Activated CD8-positive, alpha-beta T cell treated with anti-CD3 and anti-CD28 coated beads for 36 hours (primary cell): Measurements from ENCODE around the gene NRXN3. TPM values are rescaled to one million over a fixed set of nuclear protein-coding genes. Genes with fewer than 3 reads are reported as not detected.

Experiments used
- ATAC-seq: fragments of 200-7000 bp; cut with Tn5 transposase; one replicate; pipeline ENCODE4 v1.10.0; 2021; ENCODE audit warnings: mild to moderate bottlenecking, moderate library complexity
- CTCF ChIA-PET: fragments of 350-600 bp; sonication (Branson Sonifier 250); formaldehyde crosslinking; loops from one replicate; lab custom pipeline; 2021; ENCODE audit warnings: antibody characterized with exemption; lab: Charles Lee
- POLR2A ChIA-PET: fragments of 350-600 bp; sonication (Branson Sonifier 250); formaldehyde crosslinking; loops from one replicate; lab custom pipeline; 2021; ENCODE audit warnings: antibody characterized with exemption; lab: Charles Lee
- DNase-seq: peaks from one replicate; pipeline ENCODE4 v3.0.0-alpha.2; 2020
- H3K27ac Mint-ChIP-seq: one replicate; pipeline ENCODE4 v1.8.0; 2021; ENCODE audit warnings: mild to moderate bottlenecking, mixed read lengths
- H3K27me3 Mint-ChIP-seq: one replicate; pipeline ENCODE4 v1.8.0; 2021; ENCODE audit warnings: mixed read lengths
- H3K36me3 Mint-ChIP-seq: one replicate; pipeline ENCODE4 v1.8.0; 2021; ENCODE audit warnings: low read depth, mixed read lengths
- H3K4me1 Mint-ChIP-seq: one replicate; pipeline ENCODE4 v1.8.0; 2021; ENCODE audit warnings: low read depth, mixed read lengths
- H3K4me3 Mint-ChIP-seq: one replicate; pipeline ENCODE4 v1.8.0; 2021; ENCODE audit warnings: mild to moderate bottlenecking, moderate library complexity, mixed read lengths
- H3K9me3 Mint-ChIP-seq: one replicate; pipeline ENCODE4 v1.8.0; 2021; ENCODE audit warnings: mixed read lengths
- CTCF ChIP-seq: fragments of 200-600 bp; IDR thresholded peaks from one replicate; pipeline ENCODE4 v1.8.0; 2022; ENCODE audit warnings: antibody characterized with exemption, mild to moderate bottlenecking
- intact Hi-C: fragments of 100-400 bp; cut with micrococcal nuclease; formaldehyde crosslinking; loops from one replicate; pipeline ENCODE4 v1.10.0; 2022
- total RNA-seq, 2 experiments: library from RNA; stranded (reverse); gene quantifications; one replicate each; pipeline ENCODE4 v1.2.3, GENCODE V29; 2021

Gene NRXN3
- total RNA-seq, 2 experiments from 2014 or later: not detected

DNA sequence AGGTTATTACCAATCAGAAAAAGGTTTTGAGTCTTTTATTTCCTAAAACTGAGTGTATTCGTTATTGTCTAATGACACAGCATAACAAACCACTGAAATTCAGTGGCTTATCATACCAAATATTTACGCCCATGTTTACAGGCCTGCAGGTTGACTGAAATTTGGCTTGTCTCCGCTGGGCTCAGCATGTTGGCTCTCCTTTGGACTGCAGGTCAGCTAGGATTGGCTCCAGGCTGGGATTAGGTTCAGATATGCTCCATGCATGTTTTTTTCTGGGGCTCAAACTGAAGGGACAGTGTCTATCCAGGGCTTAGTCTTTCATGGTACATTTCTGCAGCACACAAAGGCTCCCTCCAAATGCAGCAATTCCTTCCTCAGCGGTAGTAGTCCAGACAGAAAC, 1471.2 kb downstream of the NRXN3 start:
- ChIA-PET CTCF (no interaction called here), POLR2A (no interaction called here)
- DNase-seq: no peak
- H3K27me3 Mint-ChIP-seq: no peaks in the 10 kb centered on the region
- ATAC-seq: no peak
- no peak overlapping the region for H3K27ac Mint-ChIP-seq
- H3K9me3 Mint-ChIP-seq: no peaks in the 10 kb centered on the region
- no peak for TF ChIP-seq CTCF
- H3K36me3 Mint-ChIP-seq: no peaks in the 10 kb centered on the region
- H3K4me1 Mint-ChIP-seq: no peaks in the 10 kb centered on the region
- intact Hi-C loops: no loop called here
- no peak overlapping the region for H3K4me3 Mint-ChIP-seq

GRCh38 chr14:79643132-79643531, 1473.0 kb downstream of the NRXN3 start:
- no peak for ATAC-seq
- TF ChIP-seq CTCF: no peak
- no peaks in the 10 kb centered on the region for H3K9me3 Mint-ChIP-seq
- no peaks in the 10 kb centered on the region for H3K27me3 Mint-ChIP-seq
- no peak overlapping the region for H3K4me3 Mint-ChIP-seq
- POLR2A ChIA-PET: interaction anchor here (0.6 kb wide), 1 partner anchor 169 kb away, joined by 3 read pairs; no protein-coding TSS in a partner anchor
- H3K4me1 Mint-ChIP-seq: no peaks in the 10 kb centered on the region
- CTCF ChIA-PET: no interaction called here
- no peaks in the 10 kb centered on the region for H3K36me3 Mint-ChIP-seq
- H3K27ac Mint-ChIP-seq: no peak overlapping the region
- intact Hi-C loops: no loop called here
- no peak for DNase-seq

GRCh38 chr14:79645753-79646362, 1475.7 kb downstream of the NRXN3 start:
- ATAC-seq (no peak), DNase-seq (no peak)
- H3K4me3 Mint-ChIP-seq: no peak overlapping the region
- intact Hi-C loops: no loop called here
- H3K36me3 Mint-ChIP-seq: no peaks in the 10 kb centered on the region
- POLR2A ChIA-PET: no interaction called here
- no peak for TF ChIP-seq CTCF
- CTCF ChIA-PET: no interaction called here
- no peak overlapping the region for H3K27ac Mint-ChIP-seq
- no peaks in the 10 kb centered on the region for H3K27me3 Mint-ChIP-seq
- no peaks in the 10 kb centered on the region for H3K4me1 Mint-ChIP-seq
- no peaks in the 10 kb centered on the region for H3K9me3 Mint-ChIP-seq

GRCh38 chr14:79649856-79650255, 1479.7 kb downstream of the NRXN3 start:
- Mint-ChIP-seq H3K9me3 (peaks cover 3% of the 10 kb centered on the region), H3K27ac (no peak overlapping the region), H3K4me1 (no peaks in the 10 kb centered on the region), H3K36me3 (no peaks in the 10 kb centered on the region), H3K27me3 (no peaks in the 10 kb centered on the region), H3K4me3 (no peak overlapping the region)
- DNase-seq (no peak), ATAC-seq (no peak)
- no peak for TF ChIP-seq CTCF
- intact Hi-C loops: no loop called here
- POLR2A ChIA-PET: no interaction called here
- CTCF ChIA-PET: no interaction called here

DNA sequence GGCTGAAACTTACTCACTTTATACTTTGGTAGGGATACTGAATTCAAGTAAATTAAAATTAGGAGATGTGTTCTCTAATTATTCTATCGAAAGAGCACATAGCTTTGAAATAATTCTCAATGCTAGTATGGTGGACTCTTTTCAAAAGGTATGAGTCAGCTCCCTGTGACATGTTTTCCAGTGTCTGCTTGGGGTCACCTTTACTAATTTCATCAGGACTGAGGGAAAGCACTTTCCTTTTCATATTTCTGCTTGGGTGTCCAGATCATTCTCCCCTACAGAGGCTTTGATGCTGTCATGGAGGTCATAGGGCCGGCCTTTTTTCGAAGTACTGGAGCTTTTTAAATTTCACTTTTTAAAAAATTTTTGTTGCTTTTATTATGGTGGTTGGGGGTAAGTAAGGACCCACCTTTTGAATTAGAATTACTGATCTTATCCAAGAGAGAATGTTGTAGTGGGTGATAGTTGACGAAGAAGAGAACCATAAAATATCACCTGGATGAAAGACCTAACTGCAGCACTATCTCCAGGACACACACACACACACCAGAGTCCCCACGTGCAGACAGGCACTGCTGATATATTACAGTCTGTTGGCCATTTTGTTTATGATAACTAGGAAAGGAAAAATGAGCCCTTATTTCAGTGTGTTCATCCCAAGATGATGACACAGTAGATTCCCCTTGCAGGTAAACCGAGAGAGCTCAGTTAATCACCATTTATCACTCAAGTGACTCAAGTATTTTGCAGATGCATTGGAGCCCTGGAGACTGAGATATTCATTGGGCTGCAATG, 1482.5 kb downstream of the NRXN3 start:
- no peaks in the 10 kb centered on the region for H3K27me3 Mint-ChIP-seq
- peaks cover 3% of the 10 kb centered on the region for H3K9me3 Mint-ChIP-seq
- no peaks in the 10 kb centered on the region for H3K36me3 Mint-ChIP-seq
- TF ChIP-seq CTCF: no peak
- no peaks in the 10 kb centered on the region for H3K4me1 Mint-ChIP-seq
- no peak overlapping the region for H3K27ac Mint-ChIP-seq
- POLR2A ChIA-PET: interaction anchor here (0.6 kb wide), 1 partner anchor 980 kb away, joined by 4 read pairs; no protein-coding TSS in a partner anchor
- no peak overlapping the region for H3K4me3 Mint-ChIP-seq
- intact Hi-C loops: no loop called here
- no peak for ATAC-seq
- CTCF ChIA-PET: no interaction called here
- DNase-seq: no peak
